ENCODE data around the gene APCDD1L.

APCDD1L gene

DNA sequence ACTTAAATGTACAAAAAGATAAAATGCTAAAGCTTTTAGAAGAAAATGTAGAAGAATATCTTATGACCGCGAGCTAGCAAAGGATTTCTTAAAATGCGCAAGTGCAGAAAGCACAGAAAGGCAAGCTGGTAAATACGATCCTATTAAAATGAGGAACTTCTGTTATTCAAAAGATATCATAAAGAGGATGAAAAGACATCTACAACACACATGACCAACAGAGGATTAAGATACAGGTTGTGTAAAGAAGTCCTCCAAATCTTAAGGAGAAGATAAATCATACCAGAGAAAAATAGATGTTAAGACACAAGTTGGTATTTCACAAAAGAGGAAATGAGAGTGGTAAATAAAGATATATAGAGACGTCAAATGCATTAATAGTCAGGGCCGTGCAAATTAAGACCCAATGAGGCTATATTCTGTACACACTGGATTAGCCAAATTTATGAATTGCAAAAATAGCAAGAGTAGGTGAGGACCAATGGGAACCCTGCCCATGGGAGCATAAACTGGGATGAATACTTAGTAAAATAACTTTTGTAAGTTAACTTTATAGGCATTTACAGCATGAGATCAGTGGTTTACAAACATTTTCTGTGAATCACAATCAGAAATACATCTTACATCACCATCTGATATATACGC, 23.0 kb downstream of the APCDD1L start:
- DNase-seq (ENCODE audit: low spot score) = no peak

DNA sequence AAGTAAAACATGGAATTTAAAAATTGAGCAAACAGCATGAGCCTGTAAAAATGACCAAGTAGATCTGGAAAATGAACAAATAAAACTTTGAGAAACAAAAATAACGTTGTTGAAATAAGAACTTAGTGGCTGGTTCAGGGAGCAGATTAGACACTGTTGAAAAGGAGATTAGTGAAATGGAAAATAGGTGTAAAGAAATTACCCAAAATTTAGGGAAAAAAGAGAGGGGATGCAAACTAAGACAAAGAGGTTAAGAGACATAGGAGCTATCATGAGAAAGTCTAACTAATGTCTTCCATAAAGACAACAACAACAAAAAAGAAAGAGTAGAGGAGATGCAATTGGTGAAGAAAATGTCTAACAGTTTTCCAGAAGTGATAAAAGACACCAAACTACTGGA, 29.0 kb downstream of the APCDD1L start:
- DNase-seq (ENCODE audit: low spot score) = no peak

DNA sequence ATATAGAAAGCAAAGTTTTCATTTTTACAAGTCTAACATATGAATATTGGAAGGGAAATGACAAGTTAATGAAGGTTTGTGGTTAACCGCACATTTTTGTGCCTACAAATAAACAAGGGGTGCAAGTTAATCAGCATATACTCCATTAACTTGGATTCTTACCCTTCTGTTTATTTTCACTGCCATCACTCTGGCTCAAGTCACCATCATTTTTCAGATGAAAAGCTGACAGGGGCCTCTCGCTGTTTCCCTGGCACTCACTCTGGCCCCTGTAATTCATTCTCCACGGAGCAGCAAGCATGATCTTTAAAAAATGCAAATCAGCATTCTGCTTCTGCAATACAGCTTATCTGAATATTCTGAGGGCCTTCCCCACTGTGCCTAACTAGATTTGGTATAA, 29.8 kb downstream of the APCDD1L start:
- no peak for DNase-seq (ENCODE audit: low spot score)

DNA sequence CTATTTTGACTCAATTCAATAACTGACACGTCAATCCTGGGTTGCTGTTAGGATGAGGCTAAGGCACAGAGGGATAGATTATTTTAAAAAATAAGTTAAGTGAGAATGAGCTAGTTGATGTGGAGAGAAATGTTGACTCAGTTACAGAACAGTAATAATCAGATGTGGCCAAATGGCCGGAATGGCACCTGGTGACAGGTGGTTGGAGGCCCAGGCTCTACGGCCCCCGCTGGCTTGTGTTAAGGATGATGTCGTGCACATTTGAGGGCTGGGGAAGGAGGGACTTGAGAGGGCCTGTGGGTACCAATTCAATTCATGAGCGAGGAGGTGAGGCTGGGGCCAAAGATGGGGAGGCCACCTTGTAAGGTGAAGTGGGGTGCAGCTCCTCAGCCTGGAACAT, 31.7 kb downstream of the APCDD1L start:
- DNase-seq (ENCODE audit: low spot score) = no peak

DNA sequence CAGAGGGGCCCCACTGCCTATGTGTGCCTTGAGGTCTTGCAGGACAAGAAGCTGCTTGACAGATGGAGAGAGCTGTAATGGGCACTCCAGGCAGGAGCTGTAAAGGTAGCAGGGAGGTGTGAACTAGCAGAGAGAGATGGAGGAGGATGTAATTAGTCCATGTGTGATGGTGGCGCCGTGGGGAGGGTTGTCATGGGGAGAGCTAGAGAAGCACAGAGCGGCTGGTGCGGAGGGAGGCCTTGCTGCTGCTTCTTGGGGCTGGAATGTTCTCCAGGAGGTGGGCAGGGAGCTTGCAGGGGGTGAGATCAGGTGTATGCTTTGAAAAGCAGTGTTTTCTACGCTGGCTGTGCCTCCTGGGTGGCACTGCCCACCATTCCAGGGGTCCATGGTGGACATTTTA, 32.1 kb downstream of the APCDD1L start:
- DNase-seq (ENCODE audit: low spot score) = no peak

DNA sequence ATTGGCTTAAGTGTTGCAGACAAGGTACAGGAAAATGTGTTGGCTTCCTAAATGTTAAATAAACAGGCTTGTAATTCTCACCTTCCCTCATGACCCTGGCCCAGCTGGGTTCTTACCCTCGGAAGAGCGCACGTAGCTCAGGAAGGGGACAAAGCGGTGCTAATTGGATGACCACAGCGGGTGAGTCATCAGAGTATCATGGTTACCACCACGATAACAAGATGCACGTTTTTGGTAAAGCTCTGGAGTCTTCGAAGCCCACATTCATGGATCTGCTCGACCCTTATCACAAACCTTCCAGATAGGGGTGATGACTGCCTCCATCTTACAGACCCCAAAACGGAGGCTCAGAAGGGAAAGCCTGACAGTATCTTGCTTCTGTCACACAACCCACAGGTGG, 32.8 kb downstream of the APCDD1L start:
- DNase-seq (ENCODE audit: low spot score) = no peak

DNA sequence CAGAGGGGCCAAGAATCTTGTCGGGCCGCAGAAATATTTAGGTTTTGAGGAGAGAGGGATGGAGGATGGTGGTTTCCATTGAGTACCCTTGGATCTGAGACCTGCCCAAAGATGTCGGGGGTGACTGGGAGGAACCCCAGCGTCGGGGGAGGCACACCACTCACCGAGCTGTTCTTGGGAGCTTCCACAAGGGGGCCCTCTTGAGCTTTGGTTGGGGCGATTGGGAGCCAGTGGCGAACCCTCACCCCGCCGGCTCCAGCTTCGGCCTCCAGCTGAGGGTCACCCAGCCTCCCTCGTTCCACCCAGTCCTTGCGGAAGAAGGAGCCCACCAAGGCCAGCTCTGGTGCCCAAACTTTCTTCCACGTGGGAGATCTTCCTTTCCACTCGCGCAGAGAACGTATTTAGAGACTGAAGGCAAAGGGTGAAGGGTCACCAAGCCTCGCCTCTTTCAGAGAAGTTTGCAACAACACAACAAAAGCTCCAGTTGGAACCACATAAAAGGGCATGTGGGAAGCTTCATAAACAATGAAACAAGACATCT, 33.6 kb downstream of the APCDD1L start:
- peak; percentile 85 for DNase-seq (ENCODE audit: low spot score)

DNA sequence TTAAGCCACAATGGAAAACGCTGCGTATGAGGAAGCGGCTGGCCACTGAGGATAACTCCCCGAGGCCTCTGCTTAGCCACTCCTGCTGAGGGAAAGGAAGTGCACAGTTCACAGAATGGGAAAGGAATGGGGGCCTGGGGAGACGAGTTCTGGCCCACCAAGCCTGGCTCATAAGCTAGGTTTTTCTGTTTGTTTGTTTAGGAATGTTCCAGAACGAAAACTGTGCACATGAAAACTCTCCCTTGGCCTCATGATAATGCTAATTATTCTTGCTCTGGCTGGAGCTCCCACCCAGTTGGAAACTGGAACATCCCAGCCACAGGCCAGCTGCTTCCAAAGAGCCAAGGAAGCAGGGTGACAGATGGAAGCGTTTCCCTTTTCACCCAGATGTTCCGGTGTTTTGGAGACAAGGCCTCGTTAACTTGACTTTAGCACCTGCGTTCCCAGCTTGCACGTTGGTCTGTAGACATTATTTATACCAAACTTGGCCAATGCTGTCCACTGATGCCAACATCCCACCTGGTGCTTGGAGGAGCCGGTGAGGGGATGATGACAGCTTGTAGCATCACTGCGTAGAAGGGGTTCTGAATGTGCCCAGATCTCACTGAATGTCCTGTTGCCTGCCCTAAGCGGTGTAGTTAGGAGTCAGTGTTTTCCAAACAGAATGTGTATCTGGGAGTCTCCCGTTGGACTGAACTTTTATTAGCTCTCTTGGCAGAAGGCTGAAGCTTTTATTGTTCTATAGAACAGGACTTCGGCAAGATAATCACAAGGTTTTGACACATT, 34.5 kb downstream of the APCDD1L start:
- no peak for DNase-seq (ENCODE audit: low spot score)

DNA sequence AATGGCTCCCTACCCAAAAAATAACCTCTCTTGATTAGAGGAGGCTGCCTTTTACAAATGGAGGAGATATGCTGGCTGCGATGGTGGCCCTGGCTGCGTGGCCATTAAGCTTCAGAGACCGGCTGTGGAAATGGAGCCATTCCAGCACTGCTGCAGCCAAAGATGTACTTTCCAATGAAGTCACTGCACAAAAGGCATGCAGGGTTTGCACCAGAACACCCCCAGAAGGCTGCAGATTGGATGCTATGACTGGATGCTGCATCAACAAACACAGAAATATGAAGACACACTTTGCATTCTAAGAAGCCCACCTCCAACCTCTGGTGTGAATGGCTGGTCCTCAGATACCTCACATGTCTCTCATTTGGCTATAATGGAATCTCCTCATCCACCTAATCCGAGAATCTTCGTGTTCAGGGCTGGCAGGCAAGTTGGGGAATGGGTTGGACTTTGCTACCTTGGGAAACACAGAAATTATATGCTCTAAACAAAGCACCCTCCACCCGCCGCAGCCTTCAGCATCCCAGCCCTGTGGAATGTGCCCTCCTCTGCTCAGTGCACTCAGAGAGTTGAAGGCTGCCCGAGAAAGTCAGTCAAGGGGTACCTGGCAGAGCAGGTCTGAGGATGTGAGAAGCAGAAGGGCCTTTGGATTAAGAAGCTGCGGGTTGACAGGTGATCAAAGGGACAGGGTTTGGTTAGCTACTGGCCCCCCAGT, 35.3 kb downstream of the APCDD1L start:
- DNase-seq (ENCODE audit: low spot score) = no peak

DNA sequence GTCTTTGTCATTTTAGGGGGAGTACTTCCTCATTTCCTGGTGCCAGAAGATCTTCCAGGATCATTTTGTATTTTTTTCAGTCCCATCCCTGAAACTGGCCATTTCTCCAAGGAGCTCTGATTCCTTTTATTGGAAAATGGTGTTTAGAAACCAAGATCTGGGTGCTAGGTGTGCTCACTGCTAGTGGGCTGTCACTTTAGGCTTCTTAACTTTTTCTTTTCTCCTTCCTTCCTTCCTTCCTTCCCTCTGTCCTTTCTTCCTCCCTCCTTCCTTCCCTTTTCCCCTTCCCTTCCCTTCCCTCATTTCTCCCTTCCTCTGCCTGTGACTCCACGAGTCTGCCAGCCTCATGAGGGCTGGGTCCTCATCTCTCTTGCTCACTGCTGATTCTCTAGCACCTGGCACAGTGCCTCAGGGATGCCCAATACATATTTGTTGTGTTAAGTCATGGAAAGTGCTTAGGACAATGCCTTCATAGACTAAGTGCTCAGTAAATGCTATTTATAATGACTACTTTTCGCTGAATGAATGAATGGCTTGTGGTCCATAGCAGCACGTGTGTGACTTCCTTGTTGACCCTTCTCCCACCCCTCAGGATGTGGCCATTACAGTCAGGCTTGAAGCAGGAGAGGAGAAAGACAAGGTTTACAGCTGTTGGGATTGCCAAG, 36.9 kb downstream of the APCDD1L start:
- DNase-seq (ENCODE audit: low spot score) = no peak

DNA sequence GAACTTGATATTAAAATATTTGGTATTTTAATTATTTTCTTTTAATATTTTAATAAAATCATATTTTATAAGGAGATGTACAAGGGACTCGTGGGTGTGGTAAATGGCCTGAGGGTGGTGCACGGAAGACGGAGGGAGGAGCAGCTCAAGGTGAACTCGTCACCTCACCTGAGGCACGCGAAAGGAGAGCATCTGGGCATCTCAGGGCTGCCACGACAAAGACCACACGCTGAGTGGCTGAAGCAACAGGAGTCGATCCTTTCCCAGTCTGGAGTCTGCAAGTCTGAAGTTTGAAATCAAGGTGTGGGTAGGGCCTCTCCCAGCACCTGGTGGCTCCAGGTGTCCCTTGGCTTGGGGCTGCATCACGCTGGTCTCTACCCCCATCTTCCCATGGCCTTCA, 39.7 kb downstream of the APCDD1L start:
- no peak for DNase-seq (ENCODE audit: low spot score)

DNA sequence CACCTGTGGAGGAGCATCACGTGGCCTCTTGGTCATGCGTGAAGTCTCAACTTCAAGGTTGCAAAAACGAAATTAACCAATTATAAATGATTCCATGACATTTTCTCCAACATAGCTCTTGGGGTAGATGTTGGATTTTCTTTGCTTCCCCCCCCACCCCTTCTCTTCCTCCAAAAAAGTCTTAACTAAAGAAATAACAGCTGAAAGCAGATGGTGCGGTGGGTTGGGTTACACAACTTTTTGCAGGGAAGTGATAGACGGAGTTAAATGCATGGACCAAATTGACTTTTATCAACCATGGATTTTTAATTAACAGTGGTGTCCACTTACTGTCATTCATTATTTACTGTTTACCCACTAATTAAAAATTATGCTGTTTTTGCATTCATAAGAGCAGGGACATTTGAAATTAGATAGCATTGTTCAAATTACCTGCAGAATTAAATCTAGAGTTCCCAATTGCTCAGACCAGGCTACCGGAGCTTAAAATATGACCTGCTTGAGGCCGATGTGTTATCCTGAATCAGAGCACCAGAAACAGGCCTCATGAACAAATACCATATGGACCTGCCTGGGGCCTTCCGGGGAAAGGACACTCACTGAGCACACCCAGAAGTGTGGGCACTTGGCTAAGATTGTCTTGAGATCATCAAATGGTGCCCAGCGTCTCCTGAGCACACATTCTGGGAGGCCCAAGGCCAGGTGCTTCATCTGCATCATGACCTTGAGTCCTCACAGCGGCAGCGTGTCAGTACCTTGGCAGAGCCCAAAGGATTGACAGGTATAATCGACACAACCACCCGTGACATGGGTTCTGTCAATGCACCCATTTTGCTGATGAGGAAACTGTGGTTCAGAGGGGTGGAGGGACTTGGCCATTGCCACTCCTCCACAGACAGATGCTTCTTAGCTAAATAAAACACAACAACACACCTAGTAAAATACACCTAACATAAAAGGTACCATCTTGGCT, 41.5 kb downstream of the APCDD1L start:
- DNase-seq (ENCODE audit: low spot score) = no peak

DNA sequence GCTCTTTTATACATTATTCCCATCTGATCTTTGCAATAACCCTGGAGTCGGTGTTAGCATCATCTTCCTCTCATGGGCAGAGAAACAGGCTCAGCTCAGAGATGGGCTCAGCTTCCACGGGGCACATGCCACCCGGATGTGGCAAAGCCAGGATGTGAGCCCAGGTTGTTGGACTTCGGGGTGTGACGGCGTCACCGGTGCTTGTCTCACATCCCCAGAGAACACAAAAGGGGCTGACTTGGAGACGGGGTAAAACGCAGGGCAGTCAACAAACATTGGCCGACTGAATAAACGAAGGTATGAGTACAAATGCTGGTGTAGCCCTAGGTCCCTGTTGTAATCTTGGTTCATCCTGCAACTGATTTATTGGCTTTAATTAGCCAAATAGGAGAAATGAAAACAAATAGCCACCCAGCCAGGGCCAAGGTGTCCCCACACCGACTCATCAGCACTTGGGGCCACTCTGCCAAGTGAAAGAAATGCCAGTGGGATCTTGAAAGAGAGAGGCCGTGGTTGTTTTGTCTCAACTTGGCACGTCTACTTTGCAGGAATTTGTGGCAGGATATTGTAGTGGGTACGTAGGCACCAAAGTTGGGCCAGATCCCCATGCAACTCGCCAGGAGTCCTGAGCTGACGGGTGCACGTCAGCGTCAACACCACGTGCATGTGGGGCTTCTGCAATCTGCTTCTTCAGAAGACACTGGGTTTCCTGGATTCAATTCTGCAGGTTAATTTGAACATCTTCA, 42.8 kb downstream of the APCDD1L start:
- DNase-seq (ENCODE audit: low spot score) = no peak

DNA sequence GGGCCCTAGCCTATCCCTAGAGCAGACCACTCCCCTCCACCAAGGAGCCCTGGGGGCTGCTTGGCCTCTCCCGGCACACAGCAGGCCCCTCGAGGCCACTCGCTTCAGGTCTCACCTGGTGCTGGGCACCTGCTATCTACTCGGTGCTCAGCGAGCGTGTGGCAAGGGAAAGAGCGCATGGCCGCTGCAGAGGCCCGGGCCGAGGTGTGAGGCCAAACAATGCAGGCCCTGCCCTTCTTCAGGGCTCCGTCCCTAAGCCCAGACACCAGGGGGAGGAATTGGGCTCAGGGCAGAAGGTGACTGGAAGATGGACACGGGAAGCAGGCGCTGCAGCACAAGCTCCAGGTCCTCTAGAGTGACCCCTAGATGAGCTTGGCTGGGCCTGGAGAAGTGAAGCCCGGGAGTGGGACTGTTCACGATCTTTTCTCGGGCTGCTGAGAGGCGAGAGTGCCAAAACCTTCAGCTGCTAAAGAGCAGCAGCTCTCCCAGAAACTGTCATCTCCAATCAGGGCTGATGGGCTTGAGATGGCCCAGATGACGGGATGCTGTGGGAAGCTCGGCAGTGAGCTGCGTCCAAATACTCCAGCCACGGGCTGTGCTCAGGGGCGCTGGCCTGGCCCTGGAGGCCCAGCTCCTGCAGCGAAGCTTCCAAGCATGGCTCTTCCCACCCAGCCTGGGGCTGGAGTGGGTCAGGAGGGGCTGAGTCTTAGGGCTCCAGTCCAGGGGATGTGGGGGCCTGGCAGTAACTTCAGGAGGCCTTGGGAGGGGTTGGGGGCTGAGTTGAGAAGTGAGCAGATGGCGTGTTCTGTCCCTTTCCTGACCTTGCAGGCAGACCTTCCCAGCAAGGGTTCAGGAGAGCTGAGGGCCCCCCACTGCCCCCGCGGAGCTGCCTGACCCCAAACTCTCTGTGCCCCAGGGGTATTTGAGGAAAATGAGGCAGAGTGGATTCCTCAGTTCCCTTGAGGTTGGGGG, 43.7 kb downstream of the APCDD1L start:
- DNase-seq (ENCODE audit: low spot score) = no peak

DNA sequence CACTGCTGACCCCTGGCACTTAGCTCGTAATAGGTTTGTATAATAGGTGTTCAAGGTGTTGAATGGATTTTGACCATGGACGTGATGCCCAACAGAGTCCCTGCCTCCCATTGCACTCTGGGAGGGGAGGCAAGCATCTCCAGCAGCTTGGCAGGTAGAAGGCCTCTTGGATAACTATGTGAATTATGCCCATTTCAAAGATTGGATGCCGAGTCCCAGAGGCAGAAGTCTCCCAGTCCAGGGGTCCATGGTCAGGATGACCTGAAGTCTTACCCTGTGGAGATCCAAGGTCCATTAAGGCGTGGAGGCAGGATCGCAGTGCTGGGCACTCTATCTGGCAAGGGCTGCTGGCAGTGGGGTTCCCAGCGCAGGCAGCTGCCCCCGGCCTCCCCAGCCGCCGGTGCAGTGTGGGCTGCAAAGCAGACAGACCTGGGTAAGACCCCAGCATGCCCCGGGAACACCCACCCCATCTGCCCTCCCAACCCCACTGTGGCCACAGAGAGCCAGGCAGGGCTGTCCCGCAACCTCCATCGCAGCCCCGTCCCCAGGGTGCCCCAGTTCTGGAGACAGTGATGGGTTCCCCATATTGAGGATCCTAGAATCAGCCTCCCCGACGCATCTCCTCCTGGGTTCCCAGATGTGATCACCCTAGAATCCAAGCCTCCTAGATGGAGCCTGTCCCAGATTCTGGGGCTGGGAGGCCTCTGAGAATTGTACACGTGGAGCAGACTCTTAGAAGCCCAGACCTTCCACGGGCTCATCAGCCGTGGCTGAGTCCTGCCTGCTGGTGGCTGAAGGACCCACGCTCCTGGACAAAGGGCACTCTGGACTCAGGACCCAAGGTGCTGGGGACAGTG, 44.6 kb downstream of the APCDD1L start:
- DNase-seq (ENCODE audit: low spot score) = no peak

DNA sequence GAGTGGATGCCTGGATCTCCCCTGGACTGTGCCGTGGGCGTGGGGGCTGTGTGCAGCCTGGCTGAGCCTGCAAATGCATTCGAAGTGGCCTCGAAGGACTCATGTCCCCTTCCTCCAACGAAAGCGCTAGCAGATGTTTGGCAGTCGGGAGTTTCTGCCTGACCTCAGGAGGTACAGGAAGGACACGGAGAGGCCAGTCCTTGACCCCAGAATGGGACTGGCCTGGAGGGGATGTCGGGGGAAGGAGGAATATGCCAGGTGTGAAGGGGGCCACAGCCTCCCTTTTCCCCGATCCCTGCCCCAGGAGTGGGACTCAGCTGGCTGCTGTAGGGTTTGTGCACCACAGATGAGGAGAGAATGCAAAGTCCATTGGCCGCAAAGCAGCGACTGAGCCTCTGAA, 45.6 kb downstream of the APCDD1L start:
- no peak for DNase-seq (ENCODE audit: low spot score)

DNA sequence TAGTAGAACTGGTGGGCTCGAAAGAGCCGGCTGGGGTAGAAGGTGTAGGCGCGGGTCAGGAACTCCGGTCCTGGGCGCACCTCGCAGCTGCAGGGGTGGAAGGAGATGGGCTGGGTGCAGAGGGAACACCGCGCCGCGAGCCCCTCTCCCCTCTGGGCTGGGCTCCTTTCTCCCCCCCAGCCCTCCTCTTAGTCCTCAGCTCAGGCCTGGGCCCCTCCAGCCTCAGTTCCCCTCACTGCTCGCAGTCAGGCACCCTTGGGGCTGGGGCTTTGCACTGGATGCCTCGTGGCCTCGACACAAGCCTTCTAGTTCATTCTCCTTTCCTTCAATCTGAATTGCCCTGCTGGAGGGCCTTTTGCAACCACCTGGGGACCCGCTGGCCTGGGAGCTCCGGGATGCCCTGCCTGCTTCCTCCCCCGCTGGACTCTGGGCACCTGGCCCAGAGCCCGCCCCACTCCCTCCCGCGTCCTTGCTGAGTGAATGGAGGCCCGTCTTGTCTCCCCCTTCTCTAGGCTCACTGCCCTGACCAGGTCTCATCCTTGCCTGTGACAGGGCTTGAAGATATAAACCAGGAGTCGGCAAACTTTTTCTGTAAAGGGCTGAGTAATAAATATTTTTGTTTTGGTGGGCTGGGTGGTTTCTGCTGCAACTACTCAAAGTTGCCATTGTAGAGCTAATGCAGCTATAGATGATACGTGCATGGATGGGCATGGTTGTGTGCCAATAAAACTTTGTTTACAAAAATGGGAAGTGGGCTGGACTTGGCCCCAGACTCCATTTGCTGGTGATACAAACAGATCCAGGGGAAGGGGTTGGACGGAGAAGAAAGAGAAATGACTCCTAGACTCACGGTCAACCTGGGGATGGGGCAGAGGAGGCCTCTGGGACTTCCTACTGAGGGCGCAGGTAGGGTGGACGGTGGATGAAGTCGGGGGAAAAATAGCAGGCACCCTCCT, 47.3 kb downstream of the APCDD1L start:
- DNase-seq (ENCODE audit: low spot score) = no peak
